ENCODE measurements around the gene DDIAS.
"Not testable (repeated sequence)": the region's sequence is repeated elsewhere in the genome, so short reads cannot be mapped to it uniquely, and the experiment has no call there.

DDIAS gene

DNA sequence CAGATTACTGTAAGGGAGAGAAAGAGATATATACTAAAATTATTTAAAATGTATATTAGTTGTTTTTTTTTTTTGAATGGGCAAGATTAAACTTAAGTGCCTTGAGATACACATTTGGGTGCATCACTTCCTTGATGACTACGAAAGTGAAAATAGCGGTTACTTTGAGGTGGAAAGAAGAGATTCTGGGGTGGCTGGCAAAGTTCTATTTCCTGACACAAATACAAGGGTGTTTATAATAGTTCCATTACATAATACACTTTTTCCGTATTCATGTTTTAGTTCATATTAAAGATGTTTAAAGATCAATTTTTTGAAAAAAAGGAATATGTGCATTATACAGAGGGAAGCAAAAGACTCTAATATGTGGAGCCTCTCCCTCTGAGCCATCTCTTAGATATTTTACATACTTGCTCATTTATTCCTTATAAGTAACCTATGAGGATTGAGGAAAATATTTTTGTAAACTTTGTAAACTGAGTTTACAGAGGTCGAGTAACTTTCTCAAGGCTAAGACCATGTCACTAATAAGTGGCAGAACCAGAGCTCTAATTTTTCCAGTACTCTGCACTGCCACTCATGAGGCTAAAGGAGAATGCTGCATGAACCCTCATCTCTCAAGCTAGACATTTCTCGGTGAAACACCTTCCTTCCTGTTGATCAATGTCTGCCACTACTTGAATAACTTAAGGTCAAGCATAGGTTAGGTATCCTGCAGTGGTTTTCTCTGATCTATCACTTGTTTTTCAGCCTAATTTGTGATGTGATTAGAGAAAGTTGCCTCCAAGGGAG, 58.6 kb downstream of the DDIAS start:
- H2AFZ ChIP-seq (ENCODE audit: low read length), result peak overlapping the region; percentile 44; the same call in 1 of the 2 replicates

DNA sequence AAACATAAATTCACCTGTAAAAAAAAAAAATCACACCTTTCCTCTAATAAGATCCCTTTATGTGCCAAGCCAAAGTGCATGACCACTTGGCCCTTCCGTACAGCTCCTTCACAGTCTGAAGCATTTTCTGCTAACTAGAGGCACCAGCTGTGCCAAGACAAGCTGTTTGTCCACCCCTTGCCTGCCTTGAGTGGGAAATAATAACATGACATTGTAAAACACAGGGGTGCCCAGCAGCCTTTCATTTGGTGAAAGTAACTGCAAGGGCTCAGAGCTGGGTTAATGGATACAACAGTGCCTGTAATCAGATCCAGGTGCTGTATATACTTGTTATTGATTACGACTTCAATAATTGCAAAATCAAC, 59.2 kb downstream of the DDIAS start:
- H3K4me3 ChIP-seq (ENCODE audit: low read length, poor library complexity, severe bottlenecking), result no peak overlapping the region
- H3K79me2 ChIP-seq (ENCODE audit: insufficient read depth, low read length), result no peaks in the 10 kb centered on the region
- no peak for TF ChIP-seq EZH2phosphoT487 (IDR thresholded peaks at IDR 0.05; ENCODE audit: borderline replicate concordance)
- TF ChIP-seq, protein P1, sequence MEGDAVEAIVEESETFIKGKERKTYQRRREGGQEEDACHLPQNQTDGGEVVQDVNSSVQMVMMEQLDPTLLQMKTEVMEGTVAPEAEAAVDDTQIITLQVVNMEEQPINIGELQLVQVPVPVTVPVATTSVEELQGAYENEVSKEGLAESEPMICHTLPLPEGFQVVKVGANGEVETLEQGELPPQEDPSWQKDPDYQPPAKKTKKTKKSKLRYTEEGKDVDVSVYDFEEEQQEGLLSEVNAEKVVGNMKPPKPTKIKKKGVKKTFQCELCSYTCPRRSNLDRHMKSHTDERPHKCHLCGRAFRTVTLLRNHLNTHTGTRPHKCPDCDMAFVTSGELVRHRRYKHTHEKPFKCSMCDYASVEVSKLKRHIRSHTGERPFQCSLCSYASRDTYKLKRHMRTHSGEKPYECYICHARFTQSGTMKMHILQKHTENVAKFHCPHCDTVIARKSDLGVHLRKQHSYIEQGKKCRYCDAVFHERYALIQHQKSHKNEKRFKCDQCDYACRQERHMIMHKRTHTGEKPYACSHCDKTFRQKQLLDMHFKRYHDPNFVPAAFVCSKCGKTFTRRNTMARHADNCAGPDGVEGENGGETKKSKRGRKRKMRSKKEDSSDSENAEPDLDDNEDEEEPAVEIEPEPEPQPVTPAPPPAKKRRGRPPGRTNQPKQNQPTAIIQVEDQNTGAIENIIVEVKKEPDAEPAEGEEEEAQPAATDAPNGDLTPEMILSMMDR (conservative IDR thresholded peaks at IDR 0.05; ENCODE audit: low read length), result no peak
- H2AFZ ChIP-seq (ENCODE audit: low read length), result no peak overlapping the region
- no peaks in the 10 kb centered on the region for H3F3A ChIP-seq (ENCODE audit: low read depth)
- H3K9me3 ChIP-seq (ENCODE audit: insufficient read depth, low read depth, low read length), result no peaks in the 10 kb centered on the region
- no peaks in the 10 kb centered on the region for H4K20me1 ChIP-seq (ENCODE audit: insufficient read depth, low read length, poor library complexity, severe bottlenecking)
- H3K27me3 ChIP-seq (ENCODE audit: insufficient read depth, low read length, poor library complexity, severe bottlenecking), result no peaks in the 10 kb centered on the region
- peak overlapping the region; percentile 52 for H3K4me2 ChIP-seq (ENCODE audit: low read depth, low read length, poor library complexity, severe bottlenecking)
- no peaks in the 10 kb centered on the region for H3K36me3 ChIP-seq (ENCODE audit: insufficient read depth, low read length)
- no peak overlapping the region for H3K9ac ChIP-seq (ENCODE audit: low read depth, low read length, poor library complexity, severe bottlenecking)
- H3K9me2 ChIP-seq (replicated peaks; ENCODE audit: low read depth, low read length), result no peaks in the 10 kb centered on the region
- H3K4me1 ChIP-seq (ENCODE audit: insufficient read depth, low read length, poor library complexity, severe bottlenecking), result peaks cover 25% of the 10 kb centered on the region

More for the DNA sequence above, 58.6 kb downstream of the DDIAS start:
- 0 out of 2 replicates have a peak, but pooled peaks cover 2% of the 10 kb centered on the region for H3K9me3 ChIP-seq (ENCODE audit: insufficient read depth, low read depth, low read length)
- H3K79me2 ChIP-seq (ENCODE audit: insufficient read depth, low read length), result no peaks in the 10 kb centered on the region
- no peaks in the 10 kb centered on the region for H3F3A ChIP-seq (ENCODE audit: low read depth)
- no peaks in the 10 kb centered on the region for H3K36me3 ChIP-seq (ENCODE audit: insufficient read depth, low read length)
- no peaks in the 10 kb centered on the region for H3K9me2 ChIP-seq (replicated peaks; ENCODE audit: low read depth, low read length)
- no peak for TF ChIP-seq EZH2phosphoT487 (IDR thresholded peaks at IDR 0.05; ENCODE audit: borderline replicate concordance)
- no peaks in the 10 kb centered on the region for H3K27me3 ChIP-seq (ENCODE audit: insufficient read depth, low read length, poor library complexity, severe bottlenecking)
- no peaks in the 10 kb centered on the region for H4K20me1 ChIP-seq (ENCODE audit: insufficient read depth, low read length, poor library complexity, severe bottlenecking)
- H3K4me2 ChIP-seq (ENCODE audit: low read depth, low read length, poor library complexity, severe bottlenecking), result peak overlapping the region; percentile 52
- peak overlapping the region; percentile 44 for H3K4me3 ChIP-seq (ENCODE audit: low read length, poor library complexity, severe bottlenecking)
- peak overlapping the region; percentile 9 for H3K9ac ChIP-seq (ENCODE audit: low read depth, low read length, poor library complexity, severe bottlenecking)
- peaks cover 30% of the 10 kb centered on the region for H3K4me1 ChIP-seq (ENCODE audit: insufficient read depth, low read length, poor library complexity, severe bottlenecking)

DNA sequence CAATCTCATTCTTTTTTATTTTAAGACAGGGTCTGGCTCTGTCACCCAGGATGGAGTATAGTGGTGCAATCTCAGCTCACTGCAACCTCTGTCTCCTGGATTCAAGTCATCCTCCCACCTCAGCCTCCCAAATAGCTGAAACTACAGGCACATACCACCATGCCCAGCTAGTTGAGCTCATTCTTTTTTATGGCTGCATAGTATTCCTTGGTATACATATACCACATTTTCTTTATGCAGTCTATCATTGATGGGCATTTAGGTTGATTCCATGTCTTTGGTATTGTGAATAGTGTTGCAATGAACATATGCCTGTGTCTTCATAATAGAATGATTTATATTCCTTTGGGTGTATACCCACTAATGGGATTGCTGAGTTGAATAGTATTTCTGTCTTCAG, 60.5 kb downstream of the DDIAS start:
- not testable (repeated sequence) for H3K9ac ChIP-seq (ENCODE audit: low read depth, low read length, poor library complexity, severe bottlenecking); H3K79me2 ChIP-seq (ENCODE audit: insufficient read depth, low read length); H3K9me3 ChIP-seq (ENCODE audit: insufficient read depth, low read depth, low read length); H3K27me3 ChIP-seq (ENCODE audit: insufficient read depth, low read length, poor library complexity, severe bottlenecking); H2AFZ ChIP-seq (ENCODE audit: low read length); H3K4me3 ChIP-seq (ENCODE audit: low read length, poor library complexity, severe bottlenecking); H3F3A ChIP-seq (ENCODE audit: low read depth); H3K4me2 ChIP-seq (ENCODE audit: low read depth, low read length, poor library complexity, severe bottlenecking); H4K20me1 ChIP-seq (ENCODE audit: insufficient read depth, low read length, poor library complexity, severe bottlenecking); H3K9me2 ChIP-seq (replicated peaks; ENCODE audit: low read depth, low read length); H3K36me3 ChIP-seq (ENCODE audit: insufficient read depth, low read length)
- H3K4me1 ChIP-seq (ENCODE audit: insufficient read depth, low read length, poor library complexity, severe bottlenecking), result peaks cover 16% of the 10 kb centered on the region

DNA sequence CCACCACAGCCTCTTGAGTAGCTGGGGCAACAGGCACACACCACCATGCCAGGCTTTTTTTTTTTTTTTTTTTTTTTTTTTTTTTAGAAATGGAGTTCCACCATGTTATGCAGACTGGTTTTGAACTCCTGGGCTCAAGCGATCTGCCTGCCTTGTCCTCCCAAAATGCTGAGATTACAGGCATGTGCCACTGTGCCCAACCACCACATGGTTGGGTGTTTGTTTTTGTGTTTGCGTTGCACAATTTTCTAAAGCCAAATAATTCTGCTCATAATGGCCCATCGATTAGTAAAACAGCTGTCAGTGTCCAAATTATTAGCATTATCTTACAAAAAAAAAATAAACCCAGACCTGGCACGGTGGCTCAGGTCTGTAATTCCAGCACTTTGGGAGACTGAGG, 65.8 kb downstream of the DDIAS start:
- Histone ChIP-seq H3K79me2 (ENCODE audit: insufficient read depth, low read length) (no peaks in the 10 kb centered on the region), H4K20me1 (ENCODE audit: insufficient read depth, low read length, poor library complexity, severe bottlenecking) (no peaks in the 10 kb centered on the region), H3K4me1 (ENCODE audit: insufficient read depth, low read length, poor library complexity, severe bottlenecking) (peaks cover 10% of the 10 kb centered on the region), H3K9ac (ENCODE audit: low read depth, low read length, poor library complexity, severe bottlenecking) (no peak overlapping the region), H3K4me3 (ENCODE audit: low read length, poor library complexity, severe bottlenecking) (no peak overlapping the region), H3F3A (ENCODE audit: low read depth) (peaks cover 5% of the 10 kb centered on the region; the same call in 1 of the 2 replicates), H3K36me3 (ENCODE audit: insufficient read depth, low read length) (no peaks in the 10 kb centered on the region), H2AFZ (ENCODE audit: low read length) (no peak overlapping the region), H3K27me3 (ENCODE audit: insufficient read depth, low read length, poor library complexity, severe bottlenecking) (no peaks in the 10 kb centered on the region), H3K4me2 (ENCODE audit: low read depth, low read length, poor library complexity, severe bottlenecking) (no peak overlapping the region), H3K9me3 (ENCODE audit: insufficient read depth, low read depth, low read length) (no peaks in the 10 kb centered on the region; the same call in 1 of the 2 replicates), H3K9me2 (replicated peaks; ENCODE audit: low read depth, low read length) (no peaks in the 10 kb centered on the region)
- TF ChIP-seq, protein P1 (conservative IDR thresholded peaks at IDR 0.05; ENCODE audit: low read length), result no peak
- TF ChIP-seq EZH2phosphoT487 (IDR thresholded peaks at IDR 0.05; ENCODE audit: borderline replicate concordance), result no peak
